Activated CD4-positive, alpha-beta T cell treated with anti-CD3 and anti-CD28 coated beads, Interleukin-2, amount 50 U/mL, for 4 hours (primary cell): Measurements from ENCODE around the gene WDFY2.
"Not testable (repeated sequence)": the region's sequence is repeated elsewhere in the genome, so short reads cannot be mapped to it uniquely, and the experiment has no call there.

ENCODE experiments used
- DNase-seq, 2 experiments: peaks; one replicate each; pipeline ENCODE4 v3.0.0-alpha.2; 2020

The WDFY2 gene

DNA sequence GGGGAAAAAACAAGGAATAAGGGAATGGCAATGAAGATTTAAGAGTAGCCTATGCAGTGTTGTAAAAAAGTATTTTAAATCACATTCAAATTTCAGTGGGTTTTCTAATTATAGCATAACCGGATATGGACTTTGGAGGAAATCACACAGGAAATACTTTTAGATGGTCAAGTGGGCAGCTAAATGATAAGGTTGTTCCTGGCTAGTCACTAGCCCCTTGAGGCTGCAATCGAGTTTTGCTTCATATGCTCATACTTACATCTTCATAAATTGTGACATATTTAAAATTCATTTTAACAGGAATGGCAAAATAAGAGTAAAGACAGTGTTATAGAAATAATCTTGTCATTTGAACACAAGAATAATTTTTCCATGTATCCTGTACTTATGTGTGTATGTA lies 88.9 kb downstream of the WDFY2 start:
- no peak for DNase-seq

DNA sequence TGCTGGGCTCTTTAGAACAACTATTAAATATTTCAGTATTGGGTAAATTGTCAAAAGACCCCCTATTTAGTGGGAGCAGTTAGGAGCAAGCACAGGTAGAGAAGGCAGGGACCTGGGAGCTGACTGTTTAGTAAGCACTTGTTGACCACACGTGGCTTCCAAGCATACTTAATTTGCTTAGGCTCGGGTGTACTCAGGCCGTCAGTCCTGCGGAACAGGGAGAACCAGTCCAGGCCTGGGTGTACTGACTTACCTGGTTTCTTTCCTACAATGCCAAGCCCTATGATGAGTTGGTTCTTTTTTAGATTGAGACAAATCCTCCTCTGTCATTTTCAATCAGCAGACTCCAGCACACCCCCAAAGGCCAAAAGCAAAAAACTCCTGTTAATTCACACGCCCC lies 90.0 kb downstream of the WDFY2 start:
- DNase-seq = no peak

DNA sequence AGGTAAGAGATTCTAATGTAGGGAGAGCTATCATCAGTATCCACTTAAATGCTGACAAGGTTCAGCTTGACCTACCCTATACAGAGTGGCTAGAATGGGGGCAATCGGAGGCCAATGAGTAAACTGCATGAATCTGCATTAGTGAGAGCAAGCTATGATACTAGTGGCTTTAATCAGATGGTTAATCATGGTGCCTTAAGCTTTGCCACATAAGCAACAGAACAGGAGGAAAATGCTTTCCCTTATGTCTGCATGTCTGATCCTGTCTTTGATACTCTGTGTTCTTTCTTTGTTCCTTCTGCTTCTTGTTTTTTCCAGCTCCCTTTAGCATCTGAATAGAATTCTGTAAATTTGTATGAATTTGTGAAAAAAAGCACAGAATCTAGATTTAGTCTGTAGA lies 91.1 kb downstream of the WDFY2 start:
- no peak for DNase-seq

DNA sequence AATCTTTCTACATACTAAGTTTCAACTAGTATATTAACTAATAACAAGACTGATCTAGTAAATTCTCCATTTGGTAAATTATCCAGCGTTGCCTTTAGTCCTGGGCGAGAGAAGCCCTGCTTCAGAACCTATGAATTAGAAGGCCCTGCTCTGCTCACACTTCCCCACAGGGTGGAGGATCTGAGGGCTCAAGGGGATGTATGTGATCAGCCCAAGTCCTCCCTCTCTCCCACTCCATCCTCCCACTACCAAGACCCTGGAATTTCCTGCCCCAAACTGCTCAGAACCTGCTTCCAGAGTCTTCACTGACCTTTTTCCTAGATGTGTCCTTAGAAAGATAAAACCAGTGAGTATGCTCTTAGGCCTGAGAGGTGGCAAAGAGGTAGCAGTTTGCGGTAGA lies 91.6 kb downstream of the WDFY2 start:
- no peak for DNase-seq

DNA sequence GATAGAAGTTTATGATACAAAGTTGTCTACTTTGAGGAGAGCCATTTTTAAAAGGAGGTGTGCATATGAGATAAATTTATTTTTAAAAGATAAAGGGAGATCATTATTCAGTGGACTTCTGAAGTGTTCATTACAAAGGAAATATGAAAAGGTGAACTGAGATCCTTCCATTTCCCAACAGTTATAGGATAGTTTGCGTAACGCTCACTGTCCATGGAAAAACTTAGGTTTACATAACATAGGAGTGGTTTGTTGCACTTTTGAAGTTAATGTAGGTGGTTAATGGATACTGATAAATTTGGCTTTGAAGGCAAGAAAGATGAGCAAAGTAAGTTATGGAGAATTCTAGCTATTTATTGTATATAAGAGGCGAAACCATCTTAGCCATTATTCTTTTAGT lies 92.5 kb downstream of the WDFY2 start:
- no peak for DNase-seq

DNA sequence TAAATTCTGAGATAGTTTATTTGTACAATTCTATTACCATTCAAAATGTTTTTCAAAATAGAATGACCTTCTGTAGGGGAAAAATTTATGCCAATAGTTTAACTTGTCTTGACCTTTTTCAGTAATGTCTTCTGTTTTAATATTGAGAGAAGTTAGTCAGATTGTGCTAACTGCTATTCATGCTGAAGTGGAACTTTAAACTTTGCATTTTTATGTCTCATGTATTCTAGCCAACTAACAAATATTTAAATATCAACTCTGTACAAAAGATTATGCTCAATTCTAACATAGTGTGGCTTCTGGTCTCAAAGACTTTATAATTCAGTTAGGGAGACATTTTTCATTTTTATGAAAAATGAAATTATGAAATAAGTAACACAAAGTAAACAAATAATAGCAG lies 94.2 kb downstream of the WDFY2 start:
- DNase-seq = no peak

DNA sequence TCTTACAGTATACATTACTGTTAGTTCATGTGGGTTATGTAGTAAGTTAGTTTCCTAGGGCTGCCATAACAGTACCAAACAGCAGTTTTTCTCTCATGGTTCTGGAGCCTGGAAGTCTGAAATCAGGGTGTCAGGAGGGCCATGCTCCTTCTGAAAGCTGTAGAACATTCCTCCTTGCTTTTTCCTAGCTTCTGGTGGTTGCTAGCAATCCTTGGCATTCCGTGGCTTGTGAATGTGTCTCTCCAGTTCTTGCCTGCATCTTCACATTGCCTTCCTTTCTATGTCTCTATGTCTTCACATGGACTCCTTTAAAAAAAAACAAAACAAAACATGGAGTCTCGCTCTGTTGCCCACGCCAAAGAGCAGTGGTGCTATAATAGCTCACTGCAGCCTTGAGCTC lies 95.4 kb downstream of the WDFY2 start:
- DNase-seq = no peak

DNA sequence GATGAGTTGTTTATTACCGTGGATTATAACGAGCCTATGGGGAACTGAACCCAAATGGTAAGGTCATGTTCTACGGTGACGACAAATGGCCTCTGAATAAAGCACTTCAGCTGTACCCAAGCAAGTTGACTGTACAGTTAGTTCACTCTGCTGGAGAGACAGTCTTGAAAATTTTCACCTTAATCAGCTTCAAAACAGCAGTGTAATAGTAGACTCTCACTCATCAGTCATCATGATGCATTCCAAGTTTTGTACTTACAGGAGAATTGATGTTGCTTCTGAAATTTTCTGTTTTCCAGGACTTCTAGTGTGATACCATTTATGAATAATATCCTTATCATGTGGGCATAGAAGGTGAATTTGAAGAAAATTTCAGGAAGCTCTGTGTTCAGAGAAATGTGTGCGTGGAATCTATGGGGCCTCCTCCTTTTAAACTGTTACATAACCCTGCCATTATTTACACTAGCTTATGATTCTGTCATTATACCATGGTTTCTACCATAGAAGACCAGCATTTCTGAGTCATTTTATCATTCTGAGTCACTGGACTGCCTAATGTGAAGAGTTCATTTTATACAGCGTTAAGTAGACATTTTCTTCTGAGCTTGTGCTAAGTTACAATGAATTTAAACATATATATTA lies 96.9 kb downstream of the WDFY2 start:
- no peak for DNase-seq

DNA sequence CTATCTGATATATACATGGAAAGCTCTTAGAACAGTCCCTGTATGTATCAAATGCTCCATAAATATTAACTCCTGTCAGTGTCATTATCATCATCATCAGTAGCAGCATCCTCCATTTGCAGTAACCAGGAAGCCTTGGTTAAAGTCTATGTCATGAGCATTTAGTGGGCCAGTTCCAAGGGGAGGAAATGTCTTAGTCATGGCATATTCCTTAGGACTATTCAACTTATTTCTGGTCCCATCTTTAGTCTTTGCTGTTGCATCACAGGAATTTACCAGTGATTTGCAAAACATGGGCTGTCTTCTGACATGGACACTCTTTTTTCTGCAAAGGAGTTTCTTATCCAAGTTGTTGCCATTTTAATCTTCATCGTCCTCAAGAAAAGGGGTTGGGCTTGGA lies 98.4 kb downstream of the WDFY2 start:
- no peak for DNase-seq

DNA sequence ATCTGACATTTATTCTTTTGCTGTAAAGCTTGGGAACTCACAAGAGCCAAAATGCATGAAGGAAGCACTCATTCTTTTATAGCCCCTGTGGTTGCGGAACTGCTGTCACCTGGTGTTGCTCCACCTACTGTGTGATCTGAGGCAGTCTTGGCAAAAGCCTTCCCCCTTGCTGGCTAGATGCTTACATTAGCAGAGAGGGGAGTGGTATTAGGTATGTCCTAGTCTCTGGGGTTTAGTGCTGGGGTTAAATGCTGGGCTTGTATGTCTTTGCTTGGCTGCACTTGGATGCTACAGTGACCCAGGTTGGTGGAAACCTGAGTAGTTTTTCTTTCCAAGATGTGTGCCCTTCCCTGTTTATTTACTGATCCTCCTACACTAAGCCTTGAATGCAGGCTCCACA lies 99.3 kb downstream of the WDFY2 start:
- DNase-seq = no peak

DNA sequence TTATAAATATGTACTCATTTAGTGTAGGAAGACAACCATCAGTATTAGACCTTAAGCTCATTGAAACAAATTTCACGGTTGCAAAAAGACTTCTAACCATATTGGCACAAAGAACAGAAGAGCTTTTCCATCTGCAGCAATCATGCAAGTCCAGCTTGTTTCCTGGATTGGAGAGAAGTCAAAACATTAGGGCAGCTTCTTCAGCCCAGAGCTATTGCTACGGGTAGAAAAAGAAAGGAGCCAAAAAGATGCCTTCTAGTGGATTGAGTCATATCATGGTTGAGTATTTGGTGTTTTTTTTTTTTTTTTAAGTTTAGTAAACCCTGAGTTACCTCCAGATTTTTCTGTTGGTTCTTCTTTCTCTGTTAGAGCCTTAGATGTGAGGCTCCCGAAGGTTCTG lies 99.8 kb downstream of the WDFY2 start:
- no peak for DNase-seq

DNA sequence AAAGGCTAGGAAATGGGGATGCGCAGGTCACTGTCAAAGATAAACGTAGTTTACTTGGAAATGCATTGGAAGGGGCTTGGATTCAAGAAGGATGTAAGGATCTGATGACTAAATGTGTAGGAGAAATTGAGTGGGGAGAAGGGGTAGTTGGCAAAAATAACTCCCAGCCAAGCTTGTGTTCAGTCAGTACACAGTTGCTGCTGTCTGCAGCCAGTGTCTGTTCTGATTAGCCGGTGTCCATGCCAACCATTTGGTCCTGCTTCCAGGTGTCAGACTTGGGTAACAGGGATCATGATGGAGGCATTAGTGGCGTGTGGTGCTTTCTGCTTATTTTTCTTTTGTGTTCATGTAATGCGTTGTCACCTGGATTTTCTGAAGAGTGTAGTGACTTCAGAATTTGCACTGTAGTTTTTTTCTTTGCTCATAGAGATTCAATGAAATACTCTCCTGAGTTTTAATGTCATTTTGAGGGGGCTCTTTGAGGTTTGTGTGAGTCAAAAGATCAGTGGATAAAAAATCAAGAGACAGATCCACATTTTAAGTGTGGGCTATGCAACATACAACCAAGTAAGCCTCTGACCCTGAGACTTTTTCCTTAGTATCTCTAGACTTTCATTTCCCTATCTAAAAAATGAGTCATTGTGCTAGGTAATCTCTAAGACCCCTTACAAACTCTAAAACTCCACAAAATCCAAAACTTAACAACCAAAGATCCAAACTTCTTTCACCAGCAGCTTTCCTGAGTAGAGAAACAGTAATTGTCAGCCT lies 103.9 kb downstream of the WDFY2 start:
- no peak for DNase-seq

DNA sequence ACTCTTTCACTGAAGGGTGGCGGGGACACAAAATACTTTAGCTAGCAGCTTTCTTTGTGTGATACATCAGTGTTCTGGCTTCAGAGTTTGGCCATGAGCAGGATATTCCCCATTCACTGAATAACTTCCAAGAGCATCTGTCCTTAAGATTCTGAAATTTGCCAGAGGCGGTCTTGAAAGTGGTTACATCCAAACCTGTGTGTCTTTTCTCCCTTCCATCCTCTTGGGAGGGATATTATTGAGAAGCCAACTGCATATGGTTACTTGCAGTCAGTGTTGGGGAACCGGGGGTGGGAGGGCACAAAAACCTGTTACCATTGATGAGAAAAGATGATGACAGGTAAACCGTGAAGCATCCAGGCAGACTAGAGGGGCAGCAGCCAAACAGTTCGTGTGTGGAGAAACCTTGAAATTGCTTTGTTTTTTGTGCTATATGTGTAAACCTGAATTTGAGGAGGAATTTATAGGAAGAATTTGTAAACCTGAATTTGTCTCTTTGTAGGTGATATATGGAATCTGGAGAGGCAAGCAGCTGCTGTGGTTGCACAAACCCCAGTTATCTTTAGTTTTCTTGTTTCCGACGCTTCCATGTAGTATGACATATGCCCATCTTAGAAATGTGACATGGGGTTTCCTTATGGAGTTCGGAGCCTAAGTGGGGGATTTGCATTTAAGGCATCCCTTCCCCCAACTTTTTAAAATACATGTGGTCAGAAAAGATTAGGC lies 104.8 kb downstream of the WDFY2 start:
- DNase-seq = no peak

DNA sequence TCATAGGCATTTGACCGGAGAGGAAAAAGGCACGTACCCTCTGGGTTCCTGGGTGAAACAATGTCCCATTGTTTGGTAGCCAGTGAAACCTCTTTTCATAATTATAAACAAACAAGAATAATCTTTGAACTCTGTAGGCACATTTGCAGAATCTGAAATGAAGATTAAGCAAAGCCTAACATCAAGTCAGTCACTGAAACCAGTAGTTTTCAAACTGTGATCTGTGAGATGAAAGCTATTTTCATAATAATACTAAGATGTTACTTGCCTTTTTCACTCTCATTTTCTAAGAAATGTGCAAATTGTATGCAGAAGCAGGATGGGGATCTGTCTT lies 105.4 kb downstream of the WDFY2 start:
- no peak for DNase-seq

DNA sequence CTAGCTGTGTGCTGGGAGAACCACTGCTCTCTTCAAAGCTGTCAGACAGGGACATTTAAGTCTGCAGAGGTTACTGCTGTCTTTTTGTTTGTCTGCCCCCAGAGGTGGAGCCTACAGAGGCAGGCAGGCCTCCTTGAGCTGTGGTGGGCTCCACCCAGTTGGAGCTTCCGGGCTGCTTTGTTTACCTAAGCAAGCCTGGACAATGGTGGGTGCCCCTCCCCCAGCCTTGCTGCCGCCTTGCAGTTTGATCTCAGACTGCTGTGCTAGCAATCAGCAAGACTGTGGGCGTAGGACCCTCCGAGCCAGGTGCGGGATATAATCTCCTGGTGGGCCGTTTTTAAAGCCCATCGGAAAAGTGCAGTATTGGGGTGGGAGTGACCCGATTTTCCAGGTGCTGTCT lies 111.4 kb downstream of the WDFY2 start:
- DNase-seq = not testable (repeated sequence)

DNA sequence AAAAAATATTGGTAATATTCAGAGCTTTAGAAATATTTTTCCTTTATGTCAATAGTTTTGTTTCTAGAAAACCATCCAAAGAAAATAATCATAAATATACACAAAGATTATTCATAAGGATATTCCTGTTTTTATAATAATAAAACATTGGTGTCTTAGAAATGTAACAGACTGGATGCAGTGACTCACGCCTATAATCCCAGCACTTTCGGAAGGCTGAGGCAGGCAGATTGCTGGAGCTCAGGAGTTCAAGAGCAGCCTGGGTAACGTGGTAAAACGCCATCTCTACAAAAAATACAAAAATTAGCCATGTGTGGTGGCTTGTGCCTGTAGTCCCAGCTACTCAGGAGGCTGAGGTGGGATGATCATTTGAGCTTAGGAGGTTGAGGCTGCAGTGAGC lies 112.9 kb downstream of the WDFY2 start:
- DNase-seq = no peak

DNA sequence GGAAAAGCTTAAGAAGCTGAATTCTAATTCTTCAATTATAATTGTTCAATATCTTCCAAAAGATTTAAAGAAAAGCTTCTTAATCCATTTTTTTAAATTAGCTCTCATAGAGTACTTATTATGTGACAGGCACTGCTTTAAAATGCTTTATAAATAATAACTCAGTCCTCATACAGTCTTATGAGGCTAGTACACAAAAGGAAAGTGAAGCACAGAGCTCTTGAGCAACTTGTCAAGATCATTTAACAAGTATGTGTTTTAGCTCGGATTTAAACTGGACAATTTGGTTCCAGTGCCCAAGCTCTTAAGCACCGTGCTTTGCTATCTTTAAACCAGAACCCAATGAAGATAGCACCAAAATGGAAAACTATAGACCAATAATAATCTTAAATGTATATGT lies 113.6 kb downstream of the WDFY2 start:
- DNase-seq = no peak

DNA sequence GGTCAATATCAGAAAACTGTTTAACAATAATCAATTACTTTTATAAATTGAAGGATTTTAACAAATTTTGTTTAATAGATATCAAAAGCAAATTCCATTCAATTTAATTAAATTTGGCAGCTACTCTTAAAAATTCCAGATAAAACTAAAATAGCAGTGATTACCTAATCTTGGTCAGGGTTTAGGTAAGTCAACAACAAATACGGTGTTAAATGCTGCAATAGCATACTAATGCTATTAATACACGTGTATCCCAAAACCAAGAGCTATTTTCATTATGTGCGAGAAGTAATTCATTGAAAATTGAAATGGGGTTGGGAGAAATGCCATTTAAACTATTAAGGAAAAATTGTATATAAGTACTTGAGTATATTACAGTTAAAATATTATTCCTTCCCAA lies 114.1 kb downstream of the WDFY2 start:
- DNase-seq = no peak

DNA sequence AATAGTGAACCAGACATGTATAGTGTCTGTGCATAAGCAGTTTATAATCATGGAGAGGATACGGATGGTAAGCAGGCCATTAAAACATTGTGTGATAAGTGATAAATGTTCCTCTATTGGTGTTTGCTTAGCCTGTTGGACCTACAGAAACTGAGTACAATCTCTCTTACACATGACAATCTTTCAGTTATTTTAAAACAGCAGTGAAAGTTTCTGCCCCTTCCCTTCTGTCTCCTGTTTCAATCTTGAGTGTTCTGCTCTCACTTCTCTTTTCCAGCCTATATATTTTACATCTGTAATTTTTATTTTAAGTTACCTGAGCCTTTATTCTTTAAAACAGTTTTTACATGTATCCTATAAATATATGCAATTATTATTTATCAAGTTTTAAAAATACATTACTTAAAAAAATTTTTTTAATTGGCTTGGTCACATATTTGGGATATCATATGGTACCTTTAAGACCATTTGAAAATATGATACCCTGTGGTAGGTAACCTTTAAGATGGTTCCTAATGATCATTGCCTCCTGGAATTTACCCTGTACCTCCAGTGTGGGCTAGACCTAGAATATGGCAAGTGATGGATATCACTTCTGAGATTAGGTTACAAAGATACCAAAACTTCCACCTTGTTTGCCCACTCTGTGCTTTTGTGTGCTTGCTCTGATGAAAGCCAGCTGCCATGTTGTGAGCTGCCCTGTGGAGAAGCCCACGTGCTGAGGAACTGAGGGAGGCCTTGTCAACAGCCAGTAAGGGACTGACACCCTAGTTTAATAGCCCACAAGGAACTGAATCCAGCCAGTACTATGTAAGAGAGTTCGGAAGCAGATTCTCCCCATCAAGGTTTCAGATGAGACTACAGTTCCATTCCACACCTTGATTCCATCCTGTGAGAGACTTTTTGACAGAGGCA lies 120.4 kb downstream of the WDFY2 start:
- DNase-seq = no peak

DNA sequence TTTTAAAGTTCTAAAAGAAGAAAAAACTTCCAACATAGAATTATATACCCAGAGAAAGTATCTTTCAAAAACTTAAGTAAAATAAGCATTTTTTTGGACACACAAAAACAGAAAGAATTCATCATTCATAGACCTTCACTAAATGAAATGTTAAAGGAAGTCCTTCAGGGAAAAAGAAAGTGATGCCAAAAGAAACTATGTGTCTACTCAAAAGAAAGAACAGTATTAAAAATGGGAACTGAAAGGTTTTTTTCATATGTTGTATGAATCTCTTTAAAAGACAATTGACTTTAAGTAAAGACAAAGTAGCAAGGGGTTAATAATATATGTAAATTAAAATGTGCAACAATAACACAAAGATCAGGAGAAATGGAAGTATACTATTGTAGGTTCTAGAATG lies 123.2 kb downstream of the WDFY2 start:
- DNase-seq = no peak

DNA sequence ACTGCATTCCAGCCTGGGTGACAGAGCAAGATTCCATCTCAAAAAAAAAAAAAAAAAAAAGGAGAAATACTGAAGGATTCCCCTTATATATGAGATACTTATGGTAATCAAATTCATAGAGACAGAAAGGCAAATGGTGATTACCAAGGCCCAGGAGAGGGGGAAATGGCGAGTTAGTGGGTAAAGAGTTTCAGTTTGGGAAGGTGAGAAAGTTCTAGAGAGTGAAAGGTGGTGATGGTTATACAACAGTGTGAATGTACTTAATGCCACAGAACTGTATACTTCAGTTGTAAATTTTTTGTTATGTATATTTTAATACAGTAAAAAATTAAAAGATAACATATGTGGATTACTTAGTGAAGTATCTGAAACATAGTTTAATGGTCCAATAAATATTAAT lies 129.5 kb downstream of the WDFY2 start:
- DNase-seq = no peak

DNA sequence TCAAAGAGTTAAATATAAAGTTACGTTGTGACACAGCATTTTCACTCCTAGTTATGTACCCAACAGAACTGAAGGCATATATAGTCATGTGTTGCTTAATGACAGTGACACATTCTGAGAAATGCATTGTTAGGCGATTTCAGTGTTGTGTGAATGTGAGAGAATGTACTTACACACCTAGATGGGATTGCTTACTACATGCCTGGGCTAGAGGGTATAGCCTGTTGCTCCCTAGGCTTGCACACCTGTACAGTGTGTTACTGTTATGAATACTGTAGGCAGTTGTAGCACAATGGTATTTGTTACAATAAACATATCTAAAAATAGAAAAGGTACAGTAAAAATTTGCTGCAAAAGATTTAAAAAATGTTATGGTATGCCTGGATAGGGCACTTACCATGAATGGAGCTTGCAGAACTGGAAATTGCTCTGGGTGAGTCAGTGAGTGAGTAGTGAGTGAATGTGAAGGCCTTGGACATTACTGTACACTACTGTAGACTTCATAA lies 130.5 kb downstream of the WDFY2 start:
- DNase-seq = no peak

DNA sequence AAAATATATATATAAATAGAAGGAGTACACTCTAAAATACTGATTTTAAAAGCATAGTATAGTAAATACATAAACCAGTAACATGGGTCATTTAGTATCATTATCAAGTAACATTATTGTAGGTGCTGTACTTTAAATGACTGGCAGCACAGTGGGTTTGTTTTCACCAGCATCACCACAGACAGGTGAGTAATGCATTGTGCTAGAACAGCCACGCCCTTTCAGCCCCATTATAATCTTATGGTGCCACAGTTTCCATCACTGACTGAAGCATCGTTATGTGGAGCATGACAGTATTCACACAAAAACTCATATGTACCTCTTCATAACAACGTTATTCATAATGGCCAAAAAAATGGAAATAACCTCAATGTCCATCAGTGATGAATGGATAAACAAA lies 131.4 kb downstream of the WDFY2 start:
- DNase-seq = no peak
